RPMI7951 (cell line): ENCODE measurements around the gene HLA-DOA. TPM values are rescaled to one million over a fixed set of nuclear protein-coding genes. Genes with fewer than 3 reads are reported as not detected.

ENCODE experiments used
- DNase-seq: peaks from one replicate; pipeline ENCODE4 v3.0.0-alpha.2; 2012; ENCODE audit warnings: low read depth
- total RNA-seq: library from RNA; depleted of rRNA; stranded (reverse); fragments of >200 nt; shearing (Covaris generic); gene quantifications from 2 replicates; pipeline ENCODE4 v1.2.3, GENCODE V29; 2014; rRNA removed

Gene HLA-DOA
- total RNA-seq: under 0.01 TPM in 1 of 2 replicates, not detected in the other

DNA sequence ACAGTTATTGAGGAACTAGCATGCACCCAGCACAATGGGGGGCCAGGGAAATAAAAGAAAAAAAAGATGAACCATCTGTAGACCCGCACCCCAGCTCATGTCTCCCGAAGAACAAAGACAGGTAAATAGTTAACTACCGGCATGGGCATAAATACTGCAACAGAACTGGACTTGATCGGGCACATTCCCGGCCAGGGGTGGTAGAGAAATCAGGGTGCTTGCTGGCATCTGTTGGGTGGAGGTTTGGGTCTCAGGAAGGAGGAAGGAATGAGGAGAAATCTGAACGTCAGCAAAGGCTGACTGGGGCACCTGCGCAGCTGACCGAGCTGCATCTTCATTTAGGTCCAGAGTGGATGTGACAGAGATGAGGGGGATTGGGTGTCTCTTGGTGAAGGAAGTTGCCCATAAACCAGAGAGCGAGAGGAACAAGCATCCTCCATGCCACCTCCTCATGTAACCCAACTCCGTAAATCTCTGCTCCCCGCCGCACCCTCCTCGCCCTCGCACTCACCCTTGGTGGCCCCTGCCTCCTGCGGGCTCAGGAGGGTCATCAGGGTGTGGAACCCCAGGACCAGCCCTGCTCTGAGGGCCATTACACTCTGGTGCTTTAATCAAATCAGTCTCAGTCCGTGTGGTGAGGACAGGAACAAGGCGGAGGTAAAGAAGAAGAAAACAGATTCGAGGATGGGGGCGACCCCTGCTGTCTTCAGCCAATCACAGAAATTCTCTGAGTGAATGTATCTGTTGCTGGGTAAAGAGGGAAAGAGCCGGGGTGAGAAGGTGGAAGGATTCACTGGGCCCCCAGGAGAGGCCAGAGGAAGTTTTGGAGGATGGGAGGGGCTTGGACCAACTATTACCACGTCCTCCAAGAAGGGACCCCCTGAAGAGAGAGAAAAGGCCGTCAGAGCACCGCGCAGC is at the start of gene HLA-DOA:
Gene HLA-DOA, minus strand, starts transcription at position 648 of the 918 bp plus-strand sequence.
- peak; percentile 21 for DNase-seq

DNA sequence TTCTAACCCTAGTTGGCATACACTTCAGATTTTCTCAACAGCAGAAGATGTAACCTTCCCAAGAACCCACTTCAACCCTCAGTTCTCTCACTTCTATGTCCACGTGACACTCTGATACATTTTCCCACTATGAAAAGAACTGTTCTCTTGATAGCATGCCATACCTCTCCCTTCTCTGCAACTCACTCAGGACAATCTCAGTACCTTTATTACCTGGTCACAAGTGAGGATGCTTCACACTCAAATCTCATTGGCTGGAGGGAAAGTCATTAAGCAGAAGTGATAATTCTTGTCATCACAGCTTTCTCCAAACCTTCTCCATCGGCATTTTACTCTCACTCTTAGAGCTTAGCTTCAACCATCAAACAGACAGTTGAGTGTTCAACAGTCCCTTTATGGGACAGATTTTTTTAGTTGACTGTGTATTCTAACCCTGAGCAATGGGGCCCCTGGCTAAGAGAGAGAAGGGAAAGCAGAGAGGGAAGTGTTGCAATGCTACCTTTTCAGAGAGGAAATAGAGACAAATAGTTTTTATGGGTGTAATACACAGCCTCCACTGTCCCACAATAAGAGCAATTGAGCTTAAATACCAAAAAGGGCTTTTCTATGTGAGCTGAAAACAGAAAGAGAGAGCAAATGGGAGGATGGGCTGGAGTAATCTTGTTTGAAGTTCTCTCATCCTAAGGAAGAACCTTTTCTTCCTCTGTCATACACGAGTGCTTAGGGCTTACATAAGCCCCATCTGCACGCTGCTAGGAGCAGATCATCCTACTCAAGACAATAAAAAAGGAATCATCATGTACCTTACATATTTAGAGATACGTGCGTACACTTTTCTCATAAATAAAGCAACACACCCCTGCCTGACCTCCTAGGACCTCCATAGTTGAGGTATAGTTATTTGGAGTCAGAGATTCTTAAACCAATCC is 48.1 kb upstream of the HLA-DOA start:
- no peak for DNase-seq

DNA sequence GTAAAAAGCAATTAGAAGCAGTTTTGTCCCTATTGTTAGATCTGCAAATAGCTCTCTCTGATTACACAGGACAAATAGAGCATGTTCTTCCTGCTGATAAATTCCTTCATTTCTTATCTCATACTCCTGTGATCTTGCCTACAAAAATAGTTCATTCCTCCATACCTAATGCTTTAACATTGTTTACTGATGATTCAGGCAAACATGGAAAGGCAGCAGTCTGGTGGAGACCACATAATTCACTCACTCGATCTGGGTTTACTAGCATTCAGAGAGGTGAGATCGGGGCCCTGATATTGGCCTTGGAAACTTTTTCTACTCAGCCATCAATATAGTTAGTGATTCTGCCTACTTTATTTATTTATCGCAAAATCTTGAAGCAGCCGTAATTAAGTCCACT is 43.8 kb upstream of the HLA-DOA start:
- peak; percentile 13 for DNase-seq

DNA sequence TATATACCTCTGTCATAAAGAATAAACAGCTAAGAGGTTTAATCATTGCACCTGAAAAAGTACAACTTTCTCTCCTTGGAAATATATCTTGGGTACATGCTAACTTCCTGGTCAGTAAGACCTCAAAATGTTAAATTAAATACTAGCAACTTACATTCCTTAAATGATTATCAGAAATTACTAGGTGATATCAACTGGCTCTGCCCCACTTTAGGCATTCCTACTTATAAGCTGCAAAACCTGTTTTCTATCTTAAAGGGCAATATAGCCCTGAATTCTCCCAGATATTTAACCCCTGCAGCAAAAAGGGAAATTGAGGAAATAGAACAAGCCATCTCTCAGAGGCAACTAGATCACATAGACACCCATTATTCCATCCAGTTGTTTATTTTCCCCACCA is 43.2 kb upstream of the HLA-DOA start:
- no peak for DNase-seq

DNA sequence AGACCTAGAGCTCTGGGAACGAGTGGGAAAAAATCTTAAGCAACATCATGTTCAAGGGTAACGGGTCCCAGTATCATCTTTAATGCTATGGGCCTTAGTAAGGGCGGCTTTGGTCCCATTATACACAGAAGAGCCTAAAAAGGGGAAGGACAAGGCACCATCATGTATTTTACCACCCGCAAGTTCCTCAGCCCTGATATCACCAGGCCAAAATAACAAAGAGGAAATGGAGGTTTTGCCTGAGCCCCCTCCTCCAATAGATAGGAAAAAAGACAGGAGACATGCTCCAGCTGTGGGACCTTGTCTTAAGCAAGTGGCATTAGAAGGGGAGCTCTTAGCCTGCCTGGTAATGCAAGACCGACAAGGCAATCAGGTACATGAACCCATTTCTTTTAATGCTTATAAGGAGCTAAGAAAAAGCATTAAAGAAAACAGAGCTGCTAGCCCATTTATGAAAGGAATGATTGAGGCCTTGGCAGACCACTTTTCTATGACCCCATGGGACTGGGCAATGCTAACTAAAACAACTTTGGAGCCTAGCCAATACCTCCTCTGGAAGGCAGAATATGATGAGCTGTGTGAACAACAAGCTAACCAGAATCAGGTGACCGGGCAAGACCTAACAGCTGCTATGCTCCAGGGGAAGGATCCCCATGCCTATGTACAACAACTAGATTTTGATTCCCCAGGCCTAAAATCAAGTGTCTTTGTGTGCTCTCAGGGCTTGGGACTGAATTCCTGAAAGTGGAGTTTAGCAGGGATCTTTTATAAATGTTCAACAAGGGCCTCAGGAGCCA is 40.8 kb upstream of the HLA-DOA start:
- DNase-seq: no peak

DNA sequence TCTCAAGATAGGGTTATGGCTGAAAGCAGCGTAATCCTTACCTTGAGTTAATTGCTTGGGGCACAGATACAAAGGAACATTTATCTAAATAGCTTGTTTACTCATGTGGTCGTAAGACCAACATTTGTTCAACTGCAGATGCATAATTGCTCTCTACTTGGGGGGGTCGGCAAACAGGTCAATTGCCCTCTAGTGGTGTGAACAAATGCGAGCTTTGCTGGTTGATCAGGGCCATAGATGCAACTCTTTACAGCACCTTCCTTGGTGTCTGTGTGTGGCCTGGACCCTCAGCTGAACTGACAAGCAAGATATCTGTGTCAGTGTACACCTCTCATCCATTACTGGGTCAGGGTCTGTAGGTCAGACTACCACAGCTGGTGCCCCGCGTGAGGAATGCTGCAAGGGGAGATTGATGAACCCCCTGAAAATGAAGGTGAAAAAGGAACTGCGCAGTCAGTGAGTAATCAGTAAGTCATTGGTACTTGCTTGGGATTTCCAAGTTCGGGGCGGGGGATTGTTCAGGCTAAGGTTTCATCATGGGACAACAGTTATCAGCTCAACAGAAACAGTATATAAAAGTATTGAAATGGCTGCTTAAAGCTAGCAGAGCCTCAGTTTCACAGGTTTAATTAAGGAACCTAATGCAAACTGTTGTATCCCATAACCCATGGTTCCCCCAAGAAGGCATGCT is 40.1 kb upstream of the HLA-DOA start:
- DNase-seq: peak; percentile 5

DNA sequence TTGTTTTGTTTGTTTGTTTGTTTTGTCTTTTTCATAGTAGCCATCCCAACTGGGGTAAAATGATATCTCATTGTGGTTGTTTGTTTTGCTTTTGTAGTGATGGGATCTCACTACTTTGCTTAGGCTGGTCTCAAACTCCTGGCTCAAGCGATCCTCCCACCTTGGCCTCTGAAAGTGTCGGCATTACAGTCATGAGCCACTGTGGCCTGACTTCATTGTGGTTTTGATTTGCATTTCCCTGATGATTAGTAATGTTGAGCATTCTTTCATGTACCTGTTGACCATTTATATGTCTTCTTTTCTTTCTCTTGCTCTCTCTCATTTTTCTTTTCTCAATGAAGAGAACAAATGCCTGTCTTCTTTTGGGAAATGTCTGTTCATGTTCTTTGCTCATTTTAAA is 30.8 kb upstream of the HLA-DOA start:
- DNase-seq: no peak

DNA sequence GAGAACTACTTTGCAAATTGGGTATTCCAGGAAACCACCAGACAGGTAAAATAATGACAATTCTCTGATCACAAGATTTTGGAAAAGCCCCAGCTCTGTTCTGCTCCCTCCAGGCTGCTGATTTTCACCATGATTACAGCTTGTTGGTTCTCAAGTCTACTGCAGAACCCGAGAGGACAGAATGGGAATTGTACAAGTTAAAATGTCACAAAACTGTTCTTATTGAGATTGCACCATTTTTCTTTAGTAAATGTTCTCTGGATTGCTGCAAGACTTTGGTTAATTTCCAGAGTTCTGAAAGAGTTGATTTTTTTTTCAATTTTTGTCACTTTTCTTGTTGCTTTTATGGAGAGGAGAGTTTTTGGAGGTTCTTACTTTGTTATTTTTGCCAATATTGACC is 27.1 kb upstream of the HLA-DOA start:
- no peak for DNase-seq

DNA sequence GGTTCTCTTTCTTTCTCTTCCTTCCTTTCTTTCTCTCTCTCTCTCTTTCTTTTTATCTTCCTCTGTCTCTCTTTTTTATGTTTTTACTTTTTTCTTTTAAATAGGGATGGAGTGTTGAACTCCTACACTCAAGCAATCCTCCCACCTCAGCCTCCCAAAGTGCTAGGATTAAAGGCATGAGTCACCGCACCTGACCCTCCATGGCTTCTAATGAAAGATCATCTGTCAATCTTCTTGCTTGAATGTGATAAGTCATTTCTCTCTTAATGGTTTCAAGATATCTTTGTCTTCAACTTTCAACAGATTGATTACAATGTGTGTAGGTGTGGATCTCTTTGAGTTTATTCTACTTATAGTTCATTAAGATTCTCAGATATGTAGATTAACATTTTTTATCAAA is 25.2 kb upstream of the HLA-DOA start:
- no peak for DNase-seq

DNA sequence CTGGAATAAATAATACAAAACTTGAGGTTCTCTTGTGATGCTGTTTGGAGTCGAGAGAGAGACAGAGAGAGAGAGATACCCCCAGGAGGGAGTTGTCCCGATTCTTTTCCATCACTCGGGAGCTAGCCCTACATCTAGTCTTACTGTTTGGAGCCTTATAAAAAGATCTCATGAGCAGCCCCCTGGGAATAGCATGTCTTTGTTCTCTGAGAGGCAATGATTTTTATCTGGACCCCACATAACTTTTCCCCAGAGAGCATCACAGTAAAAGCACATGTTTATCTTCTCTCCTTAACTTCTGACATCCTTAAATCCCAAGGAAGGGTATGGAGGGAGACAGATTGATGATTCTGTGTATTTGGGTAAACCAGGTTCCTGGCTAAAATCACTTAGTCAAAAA is 20.9 kb upstream of the HLA-DOA start:
- DNase-seq: no peak

DNA sequence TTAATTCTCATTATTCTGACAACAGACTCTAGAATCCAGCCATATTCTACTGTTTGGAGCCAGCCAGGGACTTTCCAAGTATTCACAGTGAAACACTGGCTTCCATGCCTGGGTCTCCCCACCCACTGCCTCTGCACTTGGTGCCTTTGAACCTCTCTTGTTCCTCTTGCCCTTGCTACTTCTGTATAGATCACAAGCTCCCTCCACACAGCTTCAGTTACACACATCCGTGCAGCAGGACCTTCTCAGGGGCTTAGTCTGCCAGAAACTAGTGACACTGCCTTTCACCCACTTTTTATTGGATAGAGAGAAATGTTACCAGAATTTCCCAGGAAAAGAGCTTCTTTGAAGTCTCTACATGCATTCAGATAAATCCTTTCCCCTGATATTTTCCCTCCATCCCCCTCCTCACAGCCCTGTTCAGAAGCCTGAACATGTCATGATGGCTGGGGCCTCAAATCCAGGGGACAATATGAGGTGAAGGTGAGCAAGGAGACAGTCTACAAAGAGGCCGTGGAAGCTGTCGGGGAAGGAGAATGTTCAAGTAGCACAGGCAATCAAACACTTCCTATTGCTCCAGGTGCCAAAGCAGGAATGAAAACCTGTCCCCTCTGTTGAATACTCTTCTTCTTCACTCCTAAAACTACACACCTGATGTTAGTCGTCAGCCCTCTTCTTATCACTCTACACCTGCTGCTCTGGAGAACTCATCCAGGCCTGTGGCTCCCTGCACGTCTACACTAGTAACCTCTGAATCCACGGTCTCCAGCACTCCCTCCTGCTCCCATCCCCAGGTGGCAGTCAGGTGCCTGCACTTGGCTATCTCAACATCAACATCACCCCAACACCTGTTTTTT is 20.2 kb upstream of the HLA-DOA start:
- peak; percentile 18 for DNase-seq

DNA sequence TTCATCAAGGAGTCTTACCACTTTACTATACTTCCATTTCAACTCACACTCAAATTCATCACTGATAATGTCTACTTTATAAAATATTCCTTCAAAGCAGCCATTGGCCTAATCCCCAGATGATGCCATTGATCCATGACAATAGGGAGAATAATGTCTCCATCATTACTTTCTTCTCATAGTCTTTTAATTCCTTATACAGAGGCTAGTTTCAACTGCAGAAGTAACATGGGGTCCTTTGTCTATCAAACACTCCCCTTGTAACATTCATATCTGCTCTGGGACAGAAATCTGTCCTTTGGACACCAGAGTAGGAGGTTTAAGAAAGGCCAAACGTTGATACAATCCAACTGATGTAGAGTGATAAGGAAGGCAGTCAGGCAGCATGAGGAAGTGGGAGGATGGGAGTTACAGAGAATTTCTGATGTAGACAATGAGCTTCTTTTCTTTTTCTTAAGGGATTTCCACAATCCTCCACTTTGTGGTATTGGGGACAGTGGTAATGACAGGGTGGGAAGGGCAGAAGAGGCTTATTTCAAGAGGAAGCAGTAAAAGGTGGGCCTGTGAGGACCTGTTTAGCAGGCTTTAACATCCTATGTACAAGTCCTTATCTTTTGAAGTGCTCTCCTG is 18.9 kb upstream of the HLA-DOA start:
- DNase-seq: no peak

DNA sequence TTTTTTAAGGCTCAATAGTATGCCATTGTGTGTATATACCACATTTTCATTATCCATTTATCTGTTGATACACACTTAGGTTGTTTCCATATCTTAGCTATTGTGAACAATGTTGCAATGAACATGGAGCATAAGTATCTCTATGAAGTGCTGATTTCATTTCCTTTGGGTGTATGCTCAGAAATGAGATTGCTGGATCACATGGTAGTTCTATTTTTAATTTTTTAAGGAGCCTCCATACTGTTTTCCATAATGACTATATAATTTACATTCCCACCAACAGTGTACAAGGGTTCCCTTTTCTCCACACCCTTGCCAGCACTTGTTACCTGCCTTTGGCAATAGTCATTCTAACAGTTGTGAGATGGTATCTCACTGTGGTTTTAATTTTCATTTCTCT is 15.1 kb upstream of the HLA-DOA start:
- no peak for DNase-seq

DNA sequence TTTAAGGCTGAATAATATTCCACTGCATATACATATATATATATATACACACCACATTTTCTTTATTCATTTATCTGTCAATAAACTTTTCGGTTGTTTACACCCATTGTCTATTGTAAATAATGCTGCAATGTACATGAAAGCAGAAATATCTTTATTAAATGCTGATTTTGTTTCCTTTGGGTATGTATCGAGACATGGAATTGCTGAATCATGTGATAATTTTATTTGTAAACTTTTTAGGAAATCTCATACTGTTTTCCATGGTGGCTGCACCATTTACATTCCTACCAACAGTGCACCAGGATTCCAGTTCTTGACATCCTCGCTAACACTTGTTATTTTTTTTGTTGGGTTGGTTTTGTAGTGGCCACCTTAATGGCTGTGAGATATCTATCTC is 14.1 kb upstream of the HLA-DOA start:
- no peak for DNase-seq

DNA sequence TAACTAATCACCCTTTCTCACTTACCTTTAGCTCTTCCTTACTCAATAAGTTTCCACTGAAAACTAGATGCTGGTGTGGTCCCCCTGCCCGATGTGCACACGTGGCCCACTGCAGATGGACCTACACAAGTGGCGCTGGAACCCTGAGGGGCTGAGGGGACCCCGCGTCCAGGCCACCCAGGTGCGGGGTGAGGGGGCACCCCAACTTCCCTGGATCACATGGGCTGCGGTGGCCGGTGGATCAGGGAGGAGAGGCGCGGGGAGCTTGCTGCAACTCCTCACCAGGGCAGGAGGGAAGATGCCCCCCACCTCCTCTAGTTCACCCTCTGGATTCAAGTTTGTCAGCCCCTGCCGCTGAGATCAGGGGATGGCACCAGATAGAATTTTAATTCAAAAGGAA is 12.5 kb upstream of the HLA-DOA start:
- no peak for DNase-seq

DNA sequence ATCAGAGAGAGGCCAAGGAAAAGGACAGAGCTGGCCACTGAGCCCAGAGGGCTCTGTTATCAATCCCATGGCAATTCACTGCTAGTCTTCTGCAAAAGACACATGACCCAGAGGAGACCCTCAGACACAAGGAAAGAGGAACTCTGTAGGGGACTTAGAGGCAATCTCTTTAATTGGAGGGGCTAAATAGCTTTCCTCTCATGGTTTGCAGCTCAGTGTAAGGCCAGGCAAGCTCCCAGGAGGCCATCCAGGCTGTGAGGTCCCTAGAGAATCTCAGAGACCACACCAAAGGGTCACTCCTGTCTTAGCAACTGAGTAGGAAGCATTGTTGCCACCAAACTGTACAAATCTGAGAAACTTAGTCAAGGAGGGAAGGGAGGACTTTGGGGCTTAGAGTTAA is 10.0 kb upstream of the HLA-DOA start:
- DNase-seq: no peak

DNA sequence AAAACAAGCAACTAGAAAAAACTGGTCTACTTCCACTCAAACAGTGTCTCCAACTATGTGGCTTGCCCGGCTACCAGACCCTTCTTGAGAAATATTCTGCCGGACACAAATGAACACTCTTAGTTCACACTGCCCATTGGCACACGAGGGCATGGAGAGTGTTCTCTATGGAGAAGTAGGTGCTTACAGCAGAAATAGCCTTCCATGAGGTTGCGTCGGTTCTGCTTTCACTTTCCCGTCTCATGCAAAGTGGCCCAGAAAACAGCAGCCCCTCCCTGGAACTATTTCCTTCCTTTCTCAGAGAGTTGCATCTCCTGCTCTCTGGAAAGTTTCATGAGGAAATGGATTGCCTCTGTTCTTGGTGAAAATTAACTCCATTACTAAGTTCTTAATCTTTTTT is 9.5 kb upstream of the HLA-DOA start:
- peak; percentile 84 for DNase-seq

DNA sequence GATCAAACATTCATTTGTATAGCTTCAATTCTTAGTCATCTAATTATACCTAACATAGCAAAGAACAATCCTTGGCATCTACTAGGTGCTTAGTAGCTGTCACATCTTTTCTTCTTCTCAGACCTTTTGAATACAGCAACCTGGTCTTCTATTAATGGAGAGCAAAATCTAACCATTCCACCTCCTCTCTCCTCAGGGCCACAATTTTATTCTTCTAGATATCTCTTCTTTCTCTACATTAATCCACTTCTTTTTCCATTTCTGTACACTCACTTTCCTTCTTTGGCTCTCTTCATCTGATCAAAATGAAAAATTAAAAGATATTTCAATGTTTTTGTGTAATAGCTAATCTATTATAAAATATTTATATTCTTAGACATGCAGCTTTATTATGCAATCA is 9.0 kb upstream of the HLA-DOA start:
- no peak for DNase-seq

DNA sequence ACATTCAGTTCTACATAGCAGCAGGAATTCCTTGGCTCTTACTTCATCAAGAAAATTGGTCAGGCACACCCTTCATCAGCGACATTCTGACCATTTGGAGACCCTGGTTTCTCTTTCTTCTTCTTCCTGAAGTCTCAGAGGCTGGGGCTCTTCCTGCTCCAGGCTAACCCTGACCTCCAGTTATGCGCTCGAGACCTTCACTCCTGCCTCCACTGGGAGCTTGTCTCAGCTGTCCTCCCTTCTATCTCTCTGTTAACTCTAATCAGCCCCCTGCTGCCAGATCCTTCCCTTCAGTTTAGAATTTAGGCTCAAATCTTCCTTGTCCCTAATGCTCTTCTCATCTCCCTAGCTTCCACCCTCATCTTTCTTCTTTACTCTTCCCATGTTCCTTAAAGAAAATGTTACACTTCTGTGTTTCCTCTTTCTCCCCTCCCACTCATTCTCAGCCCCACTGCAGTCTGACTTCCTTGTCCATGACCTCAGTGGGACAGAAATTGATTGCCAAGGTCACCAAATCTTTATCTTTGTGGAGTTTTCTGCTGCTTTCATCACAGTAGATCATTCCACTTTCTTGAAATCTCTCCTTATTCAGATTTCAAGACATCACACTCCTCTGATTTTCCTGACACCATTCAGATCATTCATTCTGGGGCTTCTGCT is 8.4 kb upstream of the HLA-DOA start:
- no peak for DNase-seq
